ENCODE measurements around the gene TRIM59.
"Not testable (repeated sequence)": the region's sequence is repeated elsewhere in the genome, so short reads cannot be mapped to it uniquely, and the experiment has no call there.

The TRIM59 gene

DNA sequence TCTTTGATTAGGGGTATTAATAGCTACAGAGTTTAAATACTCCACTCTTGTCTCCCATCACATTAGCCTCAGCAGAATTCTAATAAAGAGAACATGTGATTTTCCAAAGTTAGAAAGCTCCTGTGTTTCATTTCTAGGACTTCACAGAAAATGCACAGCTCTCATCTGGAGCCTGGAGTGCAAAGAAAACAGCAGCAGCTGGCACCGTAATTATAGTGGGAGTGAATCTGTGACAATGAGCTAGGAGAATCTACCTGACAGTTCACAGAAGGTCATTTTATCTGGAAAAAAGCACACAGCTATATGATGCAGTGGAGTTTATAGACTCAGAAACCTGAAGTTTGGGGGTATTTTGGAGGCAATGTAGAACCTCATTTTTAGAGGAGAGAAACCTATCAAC lies 5.4 kb upstream of the TRIM59 start:
- no peak for DNase-seq

DNA sequence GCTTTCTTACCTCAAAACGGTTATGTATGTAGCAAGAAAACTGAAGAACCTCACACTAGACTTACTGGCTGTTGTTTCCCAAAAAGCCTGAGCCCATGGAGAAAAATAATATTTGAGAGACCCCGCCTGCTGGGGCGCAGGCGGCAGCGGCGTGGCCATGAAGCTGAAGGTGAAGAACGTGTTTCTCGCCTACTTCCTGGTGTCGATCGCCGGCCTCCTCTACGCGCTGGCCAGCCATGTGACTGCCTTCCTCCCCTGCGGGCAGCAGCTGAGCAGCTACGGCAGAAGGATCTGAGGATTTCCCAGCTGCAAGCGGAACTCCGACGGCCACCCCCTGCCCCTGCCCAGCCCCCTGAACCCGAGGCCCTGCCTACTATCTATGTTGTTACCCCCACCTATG lies 2.7 kb upstream of the TRIM59 start:
- not testable (repeated sequence) for DNase-seq

DNA sequence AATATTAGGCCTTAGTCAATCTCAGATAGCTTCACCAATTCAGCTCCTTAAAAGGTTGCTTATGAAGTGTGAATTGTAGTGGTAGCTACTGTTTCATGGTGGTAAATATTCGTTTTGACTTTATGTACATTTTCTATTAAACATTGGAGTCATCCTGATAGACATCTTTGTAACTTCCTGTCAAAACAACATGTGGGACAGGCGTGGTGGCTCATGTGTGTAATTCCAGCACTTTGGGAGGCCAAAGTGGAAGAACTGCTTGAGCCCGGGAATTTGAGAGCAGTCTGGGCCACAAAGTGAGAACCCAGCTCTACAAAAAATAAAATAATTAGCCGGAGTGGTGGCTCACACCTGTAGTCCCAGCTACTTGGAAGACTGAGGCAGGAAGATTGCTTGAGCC lies 2.0 kb upstream of the TRIM59 start:
- DNase-seq: no peak

DNA sequence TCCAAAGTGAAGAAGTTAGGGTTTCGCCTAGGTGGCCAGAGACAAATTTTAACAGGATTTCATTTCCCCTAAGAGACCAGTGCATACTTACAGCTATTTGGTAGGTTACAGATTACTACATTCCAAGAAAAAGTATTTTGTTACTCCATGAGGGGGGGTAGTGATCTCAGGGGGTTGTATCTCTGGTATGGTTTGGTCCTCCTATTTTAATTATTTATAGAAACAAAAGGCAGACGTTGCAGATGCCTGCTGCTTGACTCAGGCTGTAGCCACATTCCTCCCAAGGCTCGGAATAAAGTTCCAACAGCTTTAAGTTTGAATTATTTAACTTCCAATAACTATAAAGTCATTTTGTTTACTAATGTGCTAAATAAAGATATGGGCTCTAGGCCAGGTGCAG lies 1.3 kb upstream of the TRIM59 start:
- DNase-seq: no peak

DNA sequence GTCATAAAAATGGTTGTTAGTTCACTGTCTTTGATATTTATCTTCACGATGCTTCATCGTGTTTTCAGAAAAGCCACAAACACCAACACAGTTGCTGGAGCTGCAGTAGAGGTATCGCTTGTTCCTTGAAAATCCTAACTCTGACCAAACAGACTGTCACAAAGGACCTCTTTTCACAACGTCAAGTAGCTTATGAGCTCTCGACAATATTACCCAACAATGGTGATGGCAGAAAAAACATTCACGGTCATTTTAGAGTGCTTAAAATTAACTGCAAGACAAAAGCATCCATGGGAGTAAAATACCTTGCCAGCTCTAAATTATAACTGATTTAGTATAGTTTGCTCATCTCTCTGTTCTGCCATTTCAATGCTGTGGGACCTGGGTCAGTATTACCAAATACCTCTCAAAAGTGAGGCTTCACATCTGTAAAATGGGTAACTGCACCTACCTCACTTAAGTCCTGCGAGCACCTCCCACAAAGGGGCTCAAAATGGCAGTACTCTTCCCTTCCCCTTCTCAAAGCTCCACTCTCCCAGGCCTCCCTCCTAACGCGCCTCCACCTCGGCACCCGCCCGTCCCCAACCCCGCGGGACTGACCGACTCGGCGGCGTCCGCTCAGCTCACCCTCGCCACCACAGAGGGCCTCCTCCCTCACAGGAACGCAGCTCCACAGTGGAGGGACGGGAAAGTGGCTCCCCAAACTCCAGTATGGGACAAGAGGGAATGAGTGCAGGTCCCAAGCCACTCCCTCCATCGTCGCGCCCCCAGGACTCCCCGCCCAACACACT lies 546 bp downstream of the TRIM59 start:
- DNase-seq: no peak

DNA sequence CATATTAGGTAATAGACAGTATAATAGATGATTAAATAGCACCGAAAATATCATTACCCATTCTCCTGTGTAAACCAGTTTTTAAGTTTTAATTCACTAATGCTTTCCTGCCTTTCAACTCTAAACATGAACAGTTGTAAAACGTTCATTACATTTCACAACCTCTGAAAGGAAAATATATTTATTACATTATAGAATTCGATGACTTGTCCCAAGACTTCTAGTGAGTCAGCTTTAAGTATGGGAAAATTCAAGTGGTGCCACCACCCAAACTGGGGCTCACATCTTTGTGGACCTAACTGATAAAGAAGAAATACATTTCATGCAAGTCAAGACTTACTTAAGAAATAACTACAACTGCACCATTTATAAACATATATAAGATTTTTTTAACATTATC lies 2.0 kb downstream of the TRIM59 start:
- no peak for DNase-seq

DNA sequence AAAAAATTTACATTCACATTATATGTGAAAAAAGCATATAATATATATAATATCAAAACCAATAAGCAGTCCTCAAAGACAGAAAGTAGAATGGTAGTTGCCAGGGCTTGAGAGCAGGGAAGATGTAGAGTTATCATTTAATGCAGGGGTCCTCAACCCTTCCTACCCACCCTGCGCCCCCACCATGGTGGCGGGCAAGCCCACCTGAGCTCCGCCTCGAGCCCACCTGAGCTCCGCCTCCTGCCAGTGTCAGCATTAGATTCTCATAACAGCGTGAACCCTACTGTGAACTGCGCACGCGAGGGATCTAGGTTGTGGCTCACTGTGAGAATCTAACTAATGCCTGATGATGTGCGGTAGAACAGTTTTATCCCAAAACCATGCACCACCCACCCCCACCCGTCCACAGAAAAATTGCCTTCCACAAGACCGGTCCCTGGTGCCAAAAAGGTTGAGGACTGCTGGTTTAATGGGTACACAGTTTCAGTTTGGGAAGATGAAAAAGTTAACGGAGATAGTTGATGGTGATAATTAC lies 3.0 kb downstream of the TRIM59 start:
- DNase-seq: no peak

DNA sequence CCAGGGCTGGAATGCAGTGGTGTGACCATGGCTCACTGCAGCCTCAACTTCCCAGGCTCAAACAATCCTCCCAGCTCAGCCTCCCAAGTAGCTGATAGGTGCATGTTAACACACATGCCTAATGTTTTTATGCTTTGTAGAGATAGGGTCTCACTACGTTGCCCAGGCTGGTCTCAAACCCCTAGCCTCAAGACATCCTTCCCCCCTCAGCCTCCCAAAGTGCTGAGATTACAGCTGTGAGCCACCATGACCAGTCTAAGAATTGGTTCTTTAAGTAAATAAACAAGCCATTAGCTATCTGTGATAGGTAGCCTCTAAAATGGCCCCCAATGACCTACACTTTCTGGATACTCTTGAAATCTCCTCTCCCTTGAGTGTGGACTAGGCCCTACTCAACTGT lies 3.7 kb downstream of the TRIM59 start:
- DNase-seq: no peak

DNA sequence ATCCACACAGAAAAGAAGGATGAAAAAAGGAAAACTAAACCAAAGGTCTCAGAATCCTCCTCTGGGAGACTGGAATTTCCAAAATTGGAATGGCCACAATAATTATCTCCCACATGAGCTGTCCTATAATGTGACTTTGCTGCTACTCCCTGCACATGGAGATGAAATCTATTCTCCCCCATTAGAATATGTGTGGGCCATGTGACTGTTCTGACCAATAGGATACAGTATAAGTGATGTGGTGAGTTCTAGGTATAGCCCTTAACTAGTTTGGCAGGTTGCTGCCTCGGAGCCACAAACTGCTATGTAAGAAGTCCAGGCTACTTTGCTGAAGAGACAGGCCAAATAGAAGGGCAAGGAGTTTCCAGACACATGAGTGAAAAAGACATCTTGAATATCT lies 5.2 kb downstream of the TRIM59 start:
- no peak for DNase-seq

DNA sequence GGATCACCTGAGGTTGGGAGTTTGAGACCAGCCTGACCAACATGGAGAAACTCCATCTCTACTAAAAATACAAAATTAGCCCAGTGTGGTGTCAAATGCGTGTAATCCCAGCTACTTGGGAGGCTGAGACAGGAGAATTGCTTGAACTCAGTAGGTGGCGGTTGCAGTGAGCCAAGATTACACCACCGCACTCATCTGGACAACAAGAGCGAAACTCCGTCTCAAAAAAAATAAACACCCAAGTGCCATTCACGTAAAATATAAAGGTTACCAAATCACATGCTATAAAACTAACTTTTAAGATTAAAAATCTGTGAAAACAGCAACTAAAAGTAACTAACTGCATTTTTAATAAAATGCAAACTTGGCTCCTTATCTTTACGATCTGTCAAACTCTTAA lies 8.9 kb downstream of the TRIM59 start:
- no peak for DNase-seq

DNA sequence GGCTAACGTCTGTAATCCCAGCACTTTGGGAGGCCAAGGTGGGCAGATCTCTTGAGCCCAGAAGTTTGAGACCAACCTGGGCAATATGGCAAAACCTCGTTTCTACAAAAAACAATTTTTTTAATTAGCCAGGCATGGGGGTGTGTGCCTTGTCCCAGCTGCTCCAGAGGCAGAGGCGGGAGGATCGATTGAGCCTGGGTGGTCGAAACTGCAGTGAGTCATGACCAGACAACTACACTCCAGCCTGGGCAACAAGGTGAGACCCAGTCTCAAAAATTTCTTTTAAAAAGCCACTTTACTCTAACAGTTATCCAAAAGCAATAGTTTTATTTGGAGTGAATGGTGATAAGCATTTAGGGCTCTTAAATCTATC lies 12.5 kb downstream of the TRIM59 start:
- DNase-seq: no peak

DNA sequence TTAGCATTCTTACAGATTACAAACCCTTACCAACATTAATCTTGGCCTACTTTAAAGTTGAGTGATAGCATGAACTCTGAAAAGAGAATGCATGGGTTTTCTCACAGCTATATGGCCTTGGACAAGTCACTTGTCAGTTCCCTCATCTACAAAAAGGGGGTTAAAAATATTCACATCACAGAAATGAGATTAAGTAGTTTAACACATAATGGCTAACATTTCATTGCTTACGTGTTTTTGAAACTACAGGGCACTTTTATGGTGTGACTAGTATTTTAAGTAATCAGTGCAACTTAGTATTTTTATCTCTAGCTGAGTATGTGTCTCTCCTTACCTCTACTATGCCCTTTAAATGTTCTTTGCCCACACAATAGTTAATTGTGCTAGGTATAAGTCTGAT lies 13.8 kb downstream of the TRIM59 start:
- no peak for DNase-seq

DNA sequence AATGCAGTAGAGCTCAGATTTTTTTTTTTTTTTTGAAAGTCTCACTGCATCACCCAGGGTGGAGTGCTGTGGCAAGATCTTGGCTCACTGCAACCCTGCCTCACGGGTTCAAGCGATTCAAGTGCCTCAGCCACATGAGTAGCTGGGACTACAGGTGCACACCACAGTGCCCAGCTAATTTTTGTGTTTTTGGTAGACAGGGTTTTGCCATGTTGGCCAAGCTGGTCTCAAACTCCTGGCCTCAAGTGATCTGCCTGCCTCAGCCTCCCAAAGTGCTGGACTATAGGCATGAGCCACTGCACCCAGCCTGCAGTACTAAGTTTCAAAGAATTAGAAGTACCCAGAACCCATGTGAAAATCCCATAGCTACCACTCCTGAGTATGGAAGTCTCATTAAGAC lies 14.5 kb downstream of the TRIM59 start:
- DNase-seq: no peak

DNA sequence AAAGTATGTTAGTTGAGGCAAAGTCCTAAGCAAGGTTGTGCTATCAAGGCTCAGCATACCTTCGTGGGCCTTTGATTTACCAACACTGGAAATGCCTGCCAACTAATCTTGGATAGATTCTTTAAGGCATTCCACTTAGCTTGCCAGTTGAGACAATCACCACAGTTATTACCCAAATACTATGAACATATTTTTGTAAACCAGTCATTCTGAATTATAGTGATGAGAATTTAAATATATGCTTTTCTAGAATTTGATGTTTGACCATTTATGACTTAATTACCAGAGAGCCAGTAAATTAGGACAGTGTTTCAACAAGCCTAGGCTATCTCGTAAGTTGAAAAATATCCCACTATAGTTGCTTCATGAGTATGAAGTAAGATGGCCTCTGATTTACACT lies 15.5 kb downstream of the TRIM59 start:
- DNase-seq: no peak

DNA sequence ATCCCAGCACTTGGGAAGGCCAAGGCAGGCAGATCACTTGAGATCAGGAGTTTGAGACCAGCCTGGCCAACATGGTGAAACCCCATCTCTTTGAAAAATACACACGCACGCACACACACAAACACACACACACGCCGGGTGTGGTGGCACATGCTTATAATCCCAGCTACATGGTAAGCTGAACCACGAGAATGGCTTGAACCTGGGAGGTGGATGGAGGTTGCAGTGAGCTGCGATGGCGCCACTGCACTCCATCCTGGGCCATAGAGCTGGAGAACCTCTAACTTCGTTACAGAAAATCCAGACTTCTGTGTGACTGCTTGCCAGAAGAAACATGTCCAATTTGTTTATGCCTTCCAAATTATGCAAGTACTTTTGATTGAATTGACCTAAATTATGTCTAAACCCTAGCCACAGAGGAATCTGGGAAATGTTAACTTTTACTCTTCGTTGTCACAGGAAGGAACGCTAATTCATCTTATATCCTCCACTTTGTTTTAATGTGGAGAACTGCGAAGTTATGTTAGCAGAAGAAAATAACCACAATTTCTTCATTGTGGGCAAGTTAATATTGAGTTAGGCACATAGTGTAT lies 21.7 kb downstream of the TRIM59 start:
- DNase-seq: no peak

DNA sequence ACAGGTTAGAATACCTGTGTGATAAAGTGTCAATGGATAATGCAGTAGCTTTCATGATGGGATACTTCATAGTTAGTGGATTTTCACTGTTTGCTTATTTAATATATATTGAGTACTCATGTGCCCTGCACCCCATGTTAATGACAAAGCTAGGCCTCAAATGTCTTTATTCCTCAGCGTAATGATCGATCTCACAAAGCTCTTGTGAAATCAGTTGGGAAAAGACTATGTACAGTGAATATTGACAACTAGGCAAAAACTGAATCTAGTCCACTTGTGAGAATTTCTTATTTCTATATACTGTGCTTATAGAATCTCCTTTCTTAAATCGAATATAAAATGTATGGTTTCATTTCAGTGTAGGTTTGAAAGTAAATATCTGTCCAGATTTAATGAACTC lies 32.3 kb downstream of the TRIM59 start:
- DNase-seq: no peak

DNA sequence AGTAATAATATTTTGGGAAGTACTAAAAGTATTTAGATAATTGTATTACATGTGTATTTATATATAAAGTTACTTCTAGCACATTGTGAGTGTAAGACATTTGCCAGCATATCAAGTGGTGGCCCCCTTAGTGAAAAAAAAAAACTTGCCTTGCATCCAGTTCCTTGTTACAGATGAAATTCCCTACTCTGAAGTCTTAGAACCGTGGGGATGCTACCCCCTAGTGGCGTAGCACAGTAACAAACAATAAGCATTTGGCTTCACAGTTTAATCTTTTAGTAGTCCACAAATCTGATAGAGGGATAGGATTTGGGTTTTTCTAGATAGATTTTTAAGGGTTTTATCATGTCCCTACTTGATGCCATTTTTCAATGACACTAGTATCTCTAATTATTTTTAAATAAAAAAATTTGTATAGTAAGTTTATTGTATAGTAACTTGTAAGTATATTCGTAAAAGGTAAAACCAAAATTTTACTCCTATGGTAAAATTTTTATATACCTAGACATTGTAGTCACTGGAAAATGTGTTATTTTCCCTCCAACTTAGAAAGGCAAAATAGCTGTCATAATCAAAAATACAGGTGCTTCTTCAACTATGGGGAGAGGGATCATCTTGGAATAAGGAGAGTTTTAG lies 35.9 kb downstream of the TRIM59 start:
- no peak for DNase-seq

DNA sequence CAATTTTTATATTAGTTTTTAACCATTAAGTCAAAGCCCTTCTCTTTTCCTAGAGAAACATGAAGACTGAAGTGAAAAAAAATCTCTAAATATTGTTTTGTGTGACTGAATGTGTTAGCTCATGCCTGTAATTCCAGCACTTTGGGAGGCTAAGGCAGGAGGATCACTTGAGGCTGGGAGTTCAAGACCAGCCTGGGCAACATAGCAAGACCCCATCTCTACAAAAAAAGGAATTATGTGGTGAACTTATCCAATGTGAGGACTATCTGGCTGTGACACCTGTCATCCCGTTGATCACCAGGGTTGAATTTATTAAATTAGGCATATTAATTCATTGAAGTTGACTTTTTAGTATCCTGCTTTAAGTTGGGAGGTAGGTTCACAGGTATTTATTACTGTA lies 37.1 kb downstream of the TRIM59 start:
- DNase-seq: no peak

DNA sequence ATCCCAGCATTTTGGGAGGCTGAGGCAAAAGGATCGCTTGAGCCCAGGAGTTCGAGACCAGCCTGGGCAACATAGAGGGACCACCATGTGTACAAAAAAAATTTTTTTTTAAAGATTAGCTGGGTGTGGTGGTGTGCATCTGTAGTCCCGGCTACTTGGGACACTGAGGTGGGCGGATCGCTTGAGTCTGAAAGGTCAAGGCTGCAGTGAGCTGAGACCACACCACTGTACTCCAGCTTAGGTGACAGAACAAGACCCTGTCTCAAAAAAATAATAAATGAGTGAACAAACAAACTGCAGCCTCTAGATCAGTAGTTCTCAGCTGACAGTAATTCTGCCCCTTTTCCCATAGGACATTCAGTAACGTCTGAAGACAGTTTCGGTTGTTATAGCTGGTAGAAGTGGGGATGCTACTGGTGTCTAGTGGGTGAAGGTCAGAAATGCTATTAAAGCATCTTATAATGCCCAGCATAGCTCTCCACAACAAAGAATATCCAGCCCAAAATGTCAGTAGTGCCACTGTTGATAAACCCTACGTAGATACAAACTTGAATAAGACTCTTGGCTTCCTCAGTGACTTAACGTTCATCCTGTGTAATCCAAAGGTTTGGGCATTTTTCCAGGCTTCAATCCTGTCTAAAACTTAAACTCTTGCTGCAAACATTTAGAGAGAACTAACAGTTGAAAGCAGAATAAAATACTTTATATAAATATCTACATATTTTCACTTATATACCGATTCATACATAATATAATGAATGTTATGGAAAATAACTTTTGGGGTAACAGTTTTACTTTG lies 39.6 kb downstream of the TRIM59 start:
- no peak for DNase-seq

DNA sequence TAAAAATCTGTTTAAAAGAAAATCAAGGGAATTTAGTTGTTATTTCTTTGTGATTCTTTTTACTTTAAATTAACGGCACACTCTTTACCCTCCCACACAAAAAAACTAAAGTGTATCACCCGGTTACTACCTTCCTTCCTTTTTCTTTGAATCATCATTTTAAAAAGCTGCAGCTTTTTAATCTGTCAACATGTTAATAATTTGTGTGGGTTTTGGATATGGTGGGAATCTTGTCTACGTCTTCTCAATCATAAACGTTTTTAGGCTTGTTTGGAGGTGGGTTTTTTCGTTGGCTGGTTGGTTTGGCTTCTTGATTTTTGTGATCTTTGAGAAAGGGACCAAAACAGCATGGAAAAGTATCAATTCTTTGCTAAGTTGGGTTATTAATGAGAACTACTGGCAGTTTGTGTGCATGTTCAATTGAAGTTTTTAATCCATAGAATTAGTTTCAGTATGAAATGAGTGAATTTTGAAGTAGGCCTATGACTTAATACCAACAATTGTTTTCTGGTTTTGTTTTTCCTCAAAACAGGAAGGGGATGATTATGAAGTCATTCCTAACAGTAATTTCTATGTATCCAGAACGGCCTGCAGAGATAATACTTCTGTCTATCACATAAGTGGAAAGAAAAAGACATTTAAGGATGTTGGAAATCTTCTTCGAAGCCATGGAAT lies 45.7 kb downstream of the TRIM59 start:
- no peak for DNase-seq

DNA sequence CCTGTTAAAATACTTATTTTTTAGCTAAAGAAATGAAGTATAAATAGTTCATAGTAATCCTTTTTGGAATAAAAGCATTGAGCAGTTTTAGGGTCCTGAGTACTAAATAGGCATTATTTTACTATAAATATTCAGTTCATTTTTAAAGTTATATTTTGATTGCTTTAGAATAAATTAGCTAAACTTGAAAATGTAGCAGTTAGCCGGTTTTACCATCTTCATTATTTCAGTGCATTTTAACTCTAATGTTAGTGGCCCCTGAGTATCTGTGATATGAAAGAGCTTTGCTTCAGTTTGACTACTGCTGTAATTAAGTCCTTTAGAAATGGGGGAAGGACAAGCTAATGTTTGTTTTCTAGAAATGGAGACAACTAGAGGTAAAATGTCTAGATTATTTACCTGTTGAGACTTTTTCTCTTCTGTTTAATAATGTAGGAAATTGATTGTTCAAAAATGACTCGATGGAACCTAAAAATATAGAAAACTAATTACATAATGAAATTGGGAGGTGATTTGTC lies 46.5 kb downstream of the TRIM59 start:
- DNase-seq: no peak

DNA sequence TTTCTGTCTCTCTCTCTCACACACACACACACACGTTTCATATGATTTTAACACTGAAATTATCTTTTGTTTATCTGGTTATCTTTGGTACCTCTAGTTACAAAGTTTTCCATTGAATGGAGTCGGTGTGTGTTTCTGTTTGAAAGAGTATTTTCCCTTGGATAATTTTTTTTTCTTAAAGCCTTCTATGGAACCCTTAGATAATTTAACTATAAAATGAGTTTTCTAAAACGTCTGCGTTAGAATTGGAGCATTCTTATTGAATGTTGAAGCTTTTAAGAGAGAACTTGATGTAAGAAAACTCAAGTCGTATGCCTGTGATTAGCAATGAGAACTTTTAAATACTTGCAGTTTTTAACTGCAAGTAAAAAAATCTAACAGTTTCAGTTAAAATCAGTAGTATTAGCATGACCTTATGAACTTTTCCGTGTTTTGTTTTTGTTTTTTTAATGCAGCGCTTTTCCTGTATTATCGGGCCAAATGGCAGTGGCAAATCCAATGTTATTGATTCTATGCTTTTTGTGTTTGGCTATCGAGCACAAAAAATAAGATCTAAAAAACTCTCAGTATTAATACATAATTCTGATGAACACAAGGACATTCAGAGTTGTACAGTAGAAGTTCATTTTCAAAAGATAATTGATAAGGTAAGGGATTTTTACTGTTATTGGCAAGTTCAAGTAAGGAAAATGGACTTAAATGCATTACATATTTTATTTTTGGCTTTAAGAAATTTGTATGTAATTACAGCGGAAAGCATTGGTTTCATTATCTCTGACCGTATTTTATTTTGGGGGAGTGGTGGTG lies 47.2 kb downstream of the TRIM59 start:
- DNase-seq: no peak

Data from activated gamma-delta T cell (primary cell).